Activated T-helper 1 cell treated with anti-CD3 and anti-CD28 coated beads, Interleukin-12 subunit alpha, Interleukin-12 subunit beta, Interleukin-2, Interleukin-4 antibody, amounts not matched to agents 30 ng/mL and 10 ng/mL and 1 ng/mL, durations not matched to agents 14 hours and 24 hours and 36 hours (primary cell): Measurements from ENCODE around the gene FMO4. TPM values are rescaled to one million over a fixed set of nuclear protein-coding genes. Genes with fewer than 3 reads are reported as not detected.
"Not testable (repeated sequence)": the region's sequence is repeated elsewhere in the genome, so short reads cannot be mapped to it uniquely, and the experiment has no call there.

Experiments
- DNase-seq: peaks from one replicate; pipeline ENCODE4 v3.0.0; 2021; ENCODE audit warnings: low spot score
- H3K27ac Mint-ChIP-seq: one replicate; pipeline ENCODE4 v1.8.0; 2021; ENCODE audit warnings: mild to moderate bottlenecking, mixed read lengths
- H3K27me3 Mint-ChIP-seq: one replicate; pipeline ENCODE4 v1.8.0; 2022; ENCODE audit warnings: mild to moderate bottlenecking, moderate library complexity, mixed read lengths; ENCODE audit not compliant: insufficient read depth
- H3K36me3 Mint-ChIP-seq: one replicate; pipeline ENCODE4 v1.8.0; 2021; ENCODE audit warnings: low read depth, mixed read lengths
- H3K4me1 Mint-ChIP-seq: one replicate; pipeline ENCODE4 v1.8.0; 2021; ENCODE audit warnings: low read depth, mixed read lengths
- H3K4me3 Mint-ChIP-seq: one replicate; pipeline ENCODE4 v1.8.0; 2021; ENCODE audit warnings: mild to moderate bottlenecking, moderate library complexity, mixed read lengths
- H3K9me3 Mint-ChIP-seq: one replicate; pipeline ENCODE4 v1.8.0; 2021; ENCODE audit warnings: mixed read lengths
- intact Hi-C: fragments of 100-400 bp; cut with micrococcal nuclease; formaldehyde crosslinking; loops from one replicate; pipeline ENCODE4 v1.15.1; 2024
- total RNA-seq: library from RNA; stranded (reverse); gene quantifications from 2 replicates; pipeline ENCODE4 v1.2.3, GENCODE V29; 2022

FMO4 gene
- total RNA-seq, 1 donor from 2014 or later: 1.5 TPM

- Mint-ChIP-seq H3K4me1 (no peaks in the 10 kb centered on the region), H3K9me3 (peaks cover 15% of the 10 kb centered on the region), H3K27ac (no peak overlapping the region), H3K27me3 (peaks cover 3% of the 10 kb centered on the region), H3K36me3 (no peaks in the 10 kb centered on the region), H3K4me3 (no peak overlapping the region)
- intact Hi-C loops: no loop called here
- no peak for DNase-seq
Observed at GRCh38 chr1:171295821-171296220, 18.2 kb upstream of the FMO4 start.

GRCh38 chr1:171296897-171297296 lies 17.1 kb upstream of the FMO4 start:
- H3K9me3 Mint-ChIP-seq: peaks cover 24% of the 10 kb centered on the region
- DNase-seq: no peak
- no peaks in the 10 kb centered on the region for H3K4me1 Mint-ChIP-seq
- intact Hi-C loops: no loop called here
- H3K27me3 Mint-ChIP-seq: peaks cover 3% of the 10 kb centered on the region
- no peak overlapping the region for H3K27ac Mint-ChIP-seq
- no peak overlapping the region for H3K4me3 Mint-ChIP-seq
- H3K36me3 Mint-ChIP-seq: no peaks in the 10 kb centered on the region

- Mint-ChIP-seq H3K27ac (no peak overlapping the region), H3K9me3 (peaks cover 29% of the 10 kb centered on the region), H3K36me3 (no peaks in the 10 kb centered on the region), H3K4me3 (no peak overlapping the region), H3K4me1 (no peaks in the 10 kb centered on the region), H3K27me3 (peaks cover 3% of the 10 kb centered on the region)
- DNase-seq: no peak
- intact Hi-C loops: no loop called here
Observed at GRCh38 chr1:171298696-171299095, 15.3 kb upstream of the FMO4 start.

- no peaks in the 10 kb centered on the region for H3K4me1 Mint-ChIP-seq
- peaks cover 29% of the 10 kb centered on the region for H3K9me3 Mint-ChIP-seq
- H3K27ac Mint-ChIP-seq: no peak overlapping the region
- intact Hi-C loops: no loop called here
- DNase-seq: no peak
- no peak overlapping the region for H3K4me3 Mint-ChIP-seq
- H3K27me3 Mint-ChIP-seq: no peaks in the 10 kb centered on the region
- no peaks in the 10 kb centered on the region for H3K36me3 Mint-ChIP-seq
Observed at GRCh38 chr1:171299342-171299741, 14.6 kb upstream of the FMO4 start.

- H3K27me3 Mint-ChIP-seq: peaks cover 2% of the 10 kb centered on the region
- no peaks in the 10 kb centered on the region for H3K4me1 Mint-ChIP-seq
- DNase-seq: no peak
- no peaks in the 10 kb centered on the region for H3K36me3 Mint-ChIP-seq
- H3K4me3 Mint-ChIP-seq: no peak overlapping the region
- no peak overlapping the region for H3K27ac Mint-ChIP-seq
- H3K9me3 Mint-ChIP-seq: peaks cover 29% of the 10 kb centered on the region
- intact Hi-C loops: no loop called here
Observed at GRCh38 chr1:171300401-171300800, 13.6 kb upstream of the FMO4 start.

- H3K4me3 Mint-ChIP-seq: no peak overlapping the region
- intact Hi-C loops: loop anchor here (10.0 kb wide), 4 partner anchors 226 to 1386 kb away; partner anchors contain the start of gene GORAB
Observed at GRCh38 chr1:171310661-171311087, 3.3 kb upstream of the FMO4 start.

GRCh38 chr1:171311771-171312558 lies 2.0 kb upstream of the FMO4 start:
- no peak for DNase-seq
- H3K36me3 Mint-ChIP-seq: peaks cover 1% of the 10 kb centered on the region
- intact Hi-C loops: loop anchor here (10.0 kb wide), 4 partner anchors 227 to 1387 kb away; partner anchors contain the start of gene GORAB
- H3K27me3 Mint-ChIP-seq: no peaks in the 10 kb centered on the region
- H3K4me1 Mint-ChIP-seq: peaks cover 15% of the 10 kb centered on the region
- H3K9me3 Mint-ChIP-seq: no peaks in the 10 kb centered on the region
- H3K27ac Mint-ChIP-seq: no peak overlapping the region
- H3K4me3 Mint-ChIP-seq: no peak overlapping the region

More at GRCh38 chr1:171310661-171311087, 3.3 kb upstream of the FMO4 start:
- Mint-ChIP-seq H3K36me3 (peaks cover 1% of the 10 kb centered on the region), H3K27me3 (no peaks in the 10 kb centered on the region), H3K27ac (no peak overlapping the region), H3K9me3 (no peaks in the 10 kb centered on the region), H3K4me1 (peaks cover 15% of the 10 kb centered on the region)
- no peak for DNase-seq

- peaks cover 1% of the 10 kb centered on the region for H3K36me3 Mint-ChIP-seq
- H3K27me3 Mint-ChIP-seq: no peaks in the 10 kb centered on the region
- no peak for DNase-seq
- peaks cover 15% of the 10 kb centered on the region for H3K4me1 Mint-ChIP-seq
- no peak overlapping the region for H3K4me3 Mint-ChIP-seq
- intact Hi-C loops: loop anchor here (1.0 to 10.0 kb wide), 5 partner anchors 68 to 1389 kb away; partner anchors contain the start of gene GORAB
- H3K27ac Mint-ChIP-seq: no peak overlapping the region
- H3K9me3 Mint-ChIP-seq: no peaks in the 10 kb centered on the region
Observed at GRCh38 chr1:171313319-171313834, 606 bp upstream of the FMO4 start.

GRCh38 chr1:171329251-171329650 lies 15.3 kb downstream of the FMO4 start:
- Mint-ChIP-seq H3K36me3 (no peaks in the 10 kb centered on the region), H3K9me3 (no peaks in the 10 kb centered on the region), H3K4me3 (no peak overlapping the region), H3K4me1 (no peaks in the 10 kb centered on the region), H3K27ac (no peak overlapping the region), H3K27me3 (peaks cover 4% of the 10 kb centered on the region)
- intact Hi-C loops: no loop called here
- no peak for DNase-seq

GRCh38 chr1:171334024-171334640 lies 20.1 kb downstream of the FMO4 start:
- DNase-seq: no peak
- intact Hi-C loops: no loop called here
- no peaks in the 10 kb centered on the region for H3K36me3 Mint-ChIP-seq
- no peak overlapping the region for H3K27ac Mint-ChIP-seq
- no peak overlapping the region for H3K4me3 Mint-ChIP-seq
- no peaks in the 10 kb centered on the region for H3K4me1 Mint-ChIP-seq
- peaks cover 1% of the 10 kb centered on the region for H3K27me3 Mint-ChIP-seq
- no peaks in the 10 kb centered on the region for H3K9me3 Mint-ChIP-seq

- DNase-seq: no peak
- Mint-ChIP-seq H3K36me3 (no peaks in the 10 kb centered on the region), H3K27ac (no peak overlapping the region), H3K4me1 (no peaks in the 10 kb centered on the region), H3K9me3 (no peaks in the 10 kb centered on the region), H3K4me3 (no peak overlapping the region), H3K27me3 (peaks cover 1% of the 10 kb centered on the region)
- intact Hi-C loops: no loop called here
Observed at GRCh38 chr1:171335964-171336363, 22.0 kb downstream of the FMO4 start.

- H3K27me3 Mint-ChIP-seq, H3K27ac Mint-ChIP-seq, intact Hi-C loops: not testable (repeated sequence)
Observed at GRCh38 chr1:171339345-171339744, 25.4 kb downstream of the FMO4 start.

More at GRCh38 chr1:171339345-171339744, 25.4 kb downstream of the FMO4 start:
- H3K4me3 Mint-ChIP-seq, H3K36me3 Mint-ChIP-seq, DNase-seq, H3K9me3 Mint-ChIP-seq, H3K4me1 Mint-ChIP-seq: not testable (repeated sequence)
